ENCODE results near the gene CD22. TPM values are rescaled to one million over a fixed set of nuclear protein-coding genes. Genes with fewer than 3 reads are reported as not detected.
A peak's percentile ranks its signal among the peaks of the same experiment; 100 is the strongest.

CD22 gene
- total and polyA plus RNA-seq, 10 of the 15 experiments (the other 5 are each of a cell fraction or from before 2014, with no cell fraction given) = 23.0 to 344 (median 181) TPM

DNA sequence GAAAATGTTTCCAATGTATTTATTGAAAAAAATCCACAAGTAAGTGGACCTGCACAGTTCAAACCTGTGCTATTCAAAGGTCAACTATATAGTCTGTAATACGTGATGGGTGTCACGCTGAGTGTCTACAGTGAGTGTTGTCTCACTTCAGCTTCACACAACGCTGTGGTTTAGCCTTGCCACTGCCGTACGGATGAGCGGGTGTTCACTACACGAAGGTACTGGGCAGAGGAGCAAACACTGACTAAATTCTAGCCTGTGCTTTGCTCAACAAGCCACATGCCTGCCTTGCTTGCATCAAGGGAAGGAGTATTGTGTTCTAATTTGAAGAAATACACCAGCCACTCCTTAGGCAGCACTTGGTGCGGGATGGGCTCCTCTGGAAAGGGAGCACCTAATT is 25.9 kb downstream of the CD22 start (continued):
- TF ChIP-seq, protein P1, sequence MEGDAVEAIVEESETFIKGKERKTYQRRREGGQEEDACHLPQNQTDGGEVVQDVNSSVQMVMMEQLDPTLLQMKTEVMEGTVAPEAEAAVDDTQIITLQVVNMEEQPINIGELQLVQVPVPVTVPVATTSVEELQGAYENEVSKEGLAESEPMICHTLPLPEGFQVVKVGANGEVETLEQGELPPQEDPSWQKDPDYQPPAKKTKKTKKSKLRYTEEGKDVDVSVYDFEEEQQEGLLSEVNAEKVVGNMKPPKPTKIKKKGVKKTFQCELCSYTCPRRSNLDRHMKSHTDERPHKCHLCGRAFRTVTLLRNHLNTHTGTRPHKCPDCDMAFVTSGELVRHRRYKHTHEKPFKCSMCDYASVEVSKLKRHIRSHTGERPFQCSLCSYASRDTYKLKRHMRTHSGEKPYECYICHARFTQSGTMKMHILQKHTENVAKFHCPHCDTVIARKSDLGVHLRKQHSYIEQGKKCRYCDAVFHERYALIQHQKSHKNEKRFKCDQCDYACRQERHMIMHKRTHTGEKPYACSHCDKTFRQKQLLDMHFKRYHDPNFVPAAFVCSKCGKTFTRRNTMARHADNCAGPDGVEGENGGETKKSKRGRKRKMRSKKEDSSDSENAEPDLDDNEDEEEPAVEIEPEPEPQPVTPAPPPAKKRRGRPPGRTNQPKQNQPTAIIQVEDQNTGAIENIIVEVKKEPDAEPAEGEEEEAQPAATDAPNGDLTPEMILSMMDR (IDR thresholded peaks at IDR 0.05 in 2 of 3, conservative IDR thresholded peaks at IDR 0.05 in 1 of 3; ENCODE audit: control insufficient read depth in 2 of 3, extremely low read depth in 1 of 3, insufficient read depth in 1 of 3, low read depth in 3 of 3, low read length in 3 of 3) = no peak
- TF ChIP-seq CBFB (IDR thresholded peaks at IDR 0.05; ENCODE audit: low read depth) = peak; percentile 46; the same call in 1 of the 2 replicates
- no peak for TF ChIP-seq CHD2 (IDR thresholded peaks at IDR 0.05; ENCODE audit: borderline replicate concordance, low read depth, low read length)
- TF ChIP-seq ATF7 (IDR thresholded peaks at IDR 0.05; ENCODE audit: low read depth) = 0 out of 2 replicates have a peak, but pooled peaks have one; percentile 10
- no peak for TF ChIP-seq WRNIP1 (IDR thresholded peaks at IDR 0.05; ENCODE audit: borderline replicate concordance, low read depth, low read length)
- TF ChIP-seq, protein P2, sequence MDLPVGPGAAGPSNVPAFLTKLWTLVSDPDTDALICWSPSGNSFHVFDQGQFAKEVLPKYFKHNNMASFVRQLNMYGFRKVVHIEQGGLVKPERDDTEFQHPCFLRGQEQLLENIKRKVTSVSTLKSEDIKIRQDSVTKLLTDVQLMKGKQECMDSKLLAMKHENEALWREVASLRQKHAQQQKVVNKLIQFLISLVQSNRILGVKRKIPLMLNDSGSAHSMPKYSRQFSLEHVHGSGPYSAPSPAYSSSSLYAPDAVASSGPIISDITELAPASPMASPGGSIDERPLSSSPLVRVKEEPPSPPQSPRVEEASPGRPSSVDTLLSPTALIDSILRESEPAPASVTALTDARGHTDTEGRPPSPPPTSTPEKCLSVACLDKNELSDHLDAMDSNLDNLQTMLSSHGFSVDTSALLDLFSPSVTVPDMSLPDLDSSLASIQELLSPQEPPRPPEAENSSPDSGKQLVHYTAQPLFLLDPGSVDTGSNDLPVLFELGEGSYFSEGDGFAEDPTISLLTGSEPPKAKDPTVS (IDR thresholded peaks at IDR 0.05; ENCODE audit: low read depth, low read length) = no peak
- TF ChIP-seq, protein P3, sequence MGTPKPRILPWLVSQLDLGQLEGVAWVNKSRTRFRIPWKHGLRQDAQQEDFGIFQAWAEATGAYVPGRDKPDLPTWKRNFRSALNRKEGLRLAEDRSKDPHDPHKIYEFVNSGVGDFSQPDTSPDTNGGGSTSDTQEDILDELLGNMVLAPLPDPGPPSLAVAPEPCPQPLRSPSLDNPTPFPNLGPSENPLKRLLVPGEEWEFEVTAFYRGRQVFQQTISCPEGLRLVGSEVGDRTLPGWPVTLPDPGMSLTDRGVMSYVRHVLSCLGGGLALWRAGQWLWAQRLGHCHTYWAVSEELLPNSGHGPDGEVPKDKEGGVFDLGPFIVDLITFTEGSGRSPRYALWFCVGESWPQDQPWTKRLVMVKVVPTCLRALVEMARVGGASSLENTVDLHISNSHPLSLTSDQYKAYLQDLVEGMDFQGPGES (IDR thresholded peaks at IDR 0.05) = no peak
- TF ChIP-seq SIN3A (IDR thresholded peaks at IDR 0.05; ENCODE audit: low read depth, low read length) = no peak
- TF ChIP-seq, protein P4, sequence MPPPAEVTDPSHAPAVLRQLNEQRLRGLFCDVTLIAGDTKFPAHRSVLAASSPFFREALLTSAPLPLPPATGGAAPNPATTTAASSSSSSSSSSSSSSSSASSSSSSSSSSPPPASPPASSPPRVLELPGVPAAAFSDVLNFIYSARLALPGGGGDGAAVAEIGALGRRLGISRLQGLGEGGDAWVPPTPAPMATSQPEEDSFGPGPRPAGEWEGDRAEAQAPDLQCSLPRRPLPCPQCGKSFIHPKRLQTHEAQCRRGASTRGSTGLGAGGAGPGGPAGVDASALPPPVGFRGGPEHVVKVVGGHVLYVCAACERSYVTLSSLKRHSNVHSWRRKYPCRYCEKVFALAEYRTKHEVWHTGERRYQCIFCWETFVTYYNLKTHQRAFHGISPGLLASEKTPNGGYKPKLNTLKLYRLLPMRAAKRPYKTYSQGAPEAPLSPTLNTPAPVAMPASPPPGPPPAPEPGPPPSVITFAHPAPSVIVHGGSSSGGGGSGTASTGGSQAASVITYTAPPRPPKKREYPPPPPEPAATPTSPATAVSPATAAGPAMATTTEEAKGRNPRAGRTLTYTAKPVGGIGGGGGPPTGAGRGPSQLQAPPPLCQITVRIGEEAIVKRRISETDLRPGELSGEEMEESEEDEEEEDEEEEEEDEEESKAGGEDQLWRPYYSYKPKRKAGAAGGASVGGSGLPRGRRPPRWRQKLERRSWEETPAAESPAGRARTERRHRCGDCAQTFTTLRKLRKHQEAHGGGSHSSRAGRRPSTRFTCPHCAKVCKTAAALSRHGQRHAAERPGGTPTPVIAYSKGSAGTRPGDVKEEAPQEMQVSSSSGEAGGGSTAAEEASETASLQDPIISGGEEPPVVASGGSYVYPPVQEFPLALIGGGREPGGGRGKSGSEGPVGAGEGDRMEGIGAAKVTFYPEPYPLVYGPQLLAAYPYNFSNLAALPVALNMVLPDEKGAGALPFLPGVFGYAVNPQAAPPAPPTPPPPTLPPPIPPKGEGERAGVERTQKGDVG (CRISPR knock-in tag; IDR thresholded peaks at IDR 0.05) = no peak
- no peak for TF ChIP-seq HDAC2 (IDR thresholded peaks at IDR 0.05)
- peak; percentile 88 for TF ChIP-seq RUNX3 (IDR thresholded peaks at IDR 0.05; ENCODE audit: low read length)
- TF ChIP-seq ETV6 (conservative IDR thresholded peaks at IDR 0.05 in 1 of 2, IDR thresholded peaks at IDR 0.05 in 1 of 2; ENCODE audit: borderline replicate concordance in 1 of 2, low read depth in 1 of 2) = no peak
- no peak for TF ChIP-seq POLR2AphosphoS2 (IDR thresholded peaks at IDR 0.05; ENCODE audit: low read depth, low read length)
- TF ChIP-seq RBBP5 (conservative IDR thresholded peaks at IDR 0.05) = no peak
- TF ChIP-seq NFIC (IDR thresholded peaks at IDR 0.05; ENCODE audit: low read depth, low read length) = no peak; the same call in 1 of the 2 replicates
- TF ChIP-seq SUZ12 (IDR thresholded peaks at IDR 0.05; ENCODE audit: unreplicated experiment) = no peak
- TF ChIP-seq SMAD5 (IDR thresholded peaks at IDR 0.05; ENCODE audit: low read depth) = no peak
- peak; percentile 68 to 71; a peak in 2 of 4 replicates for TF ChIP-seq IKZF2 (IDR thresholded peaks at IDR 0.05)
- TF ChIP-seq, protein P5, sequence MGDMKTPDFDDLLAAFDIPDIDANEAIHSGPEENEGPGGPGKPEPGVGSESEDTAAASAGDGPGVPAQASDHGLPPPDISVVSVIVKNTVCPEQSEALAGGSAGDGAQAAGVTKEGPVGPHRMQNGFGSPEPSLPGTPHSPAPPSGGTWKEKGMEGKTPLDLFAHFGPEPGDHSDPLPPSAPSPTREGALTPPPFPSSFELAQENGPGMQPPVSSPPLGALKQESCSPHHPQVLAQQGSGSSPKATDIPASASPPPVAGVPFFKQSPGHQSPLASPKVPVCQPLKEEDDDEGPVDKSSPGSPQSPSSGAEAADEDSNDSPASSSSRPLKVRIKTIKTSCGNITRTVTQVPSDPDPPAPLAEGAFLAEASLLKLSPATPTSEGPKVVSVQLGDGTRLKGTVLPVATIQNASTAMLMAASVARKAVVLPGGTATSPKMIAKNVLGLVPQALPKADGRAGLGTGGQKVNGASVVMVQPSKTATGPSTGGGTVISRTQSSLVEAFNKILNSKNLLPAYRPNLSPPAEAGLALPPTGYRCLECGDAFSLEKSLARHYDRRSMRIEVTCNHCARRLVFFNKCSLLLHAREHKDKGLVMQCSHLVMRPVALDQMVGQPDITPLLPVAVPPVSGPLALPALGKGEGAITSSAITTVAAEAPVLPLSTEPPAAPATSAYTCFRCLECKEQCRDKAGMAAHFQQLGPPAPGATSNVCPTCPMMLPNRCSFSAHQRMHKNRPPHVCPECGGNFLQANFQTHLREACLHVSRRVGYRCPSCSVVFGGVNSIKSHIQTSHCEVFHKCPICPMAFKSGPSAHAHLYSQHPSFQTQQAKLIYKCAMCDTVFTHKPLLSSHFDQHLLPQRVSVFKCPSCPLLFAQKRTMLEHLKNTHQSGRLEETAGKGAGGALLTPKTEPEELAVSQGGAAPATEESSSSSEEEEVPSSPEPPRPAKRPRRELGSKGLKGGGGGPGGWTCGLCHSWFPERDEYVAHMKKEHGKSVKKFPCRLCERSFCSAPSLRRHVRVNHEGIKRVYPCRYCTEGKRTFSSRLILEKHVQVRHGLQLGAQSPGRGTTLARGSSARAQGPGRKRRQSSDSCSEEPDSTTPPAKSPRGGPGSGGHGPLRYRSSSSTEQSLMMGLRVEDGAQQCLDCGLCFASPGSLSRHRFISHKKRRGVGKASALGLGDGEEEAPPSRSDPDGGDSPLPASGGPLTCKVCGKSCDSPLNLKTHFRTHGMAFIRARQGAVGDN (IDR thresholded peaks at IDR 0.05) = peak; percentile 99
- peak; percentile 57; the same call in 1 of the 2 replicates for TF ChIP-seq EED (IDR thresholded peaks at IDR 0.05; ENCODE audit: low read depth)
